Type B pancreatic cell (in vitro differentiated cells): ENCODE data around the gene UBAC2. TPM values are rescaled to one million over a fixed set of nuclear protein-coding genes. Genes with fewer than 3 reads are reported as not detected.
"Not testable (repeated sequence)": the region's sequence is repeated elsewhere in the genome, so short reads cannot be mapped to it uniquely, and the experiment has no call there.

ENCODE experiments used
- DNase-seq: peaks from one replicate; pipeline ENCODE4 v3.0.0; 2021; ENCODE audit warnings: mixed read lengths; ENCODE audit not compliant: unreplicated experiment; ENCODE audit errors: extremely low spot score
- H3K27ac Mint-ChIP-seq: 2 replicates; pipeline ENCODE4 v1.8.0; 2021; ENCODE audit warnings: mild to moderate bottlenecking, mixed read lengths
- H3K27me3 Mint-ChIP-seq: 2 replicates; pipeline ENCODE4 v1.8.0; 2021; ENCODE audit warnings: mixed read lengths
- H3K36me3 Mint-ChIP-seq: 2 replicates; pipeline ENCODE4 v1.8.0; 2021; ENCODE audit warnings: mixed read lengths
- H3K4me1 Mint-ChIP-seq: one replicate; pipeline ENCODE4 v1.8.0; 2021; ENCODE audit warnings: mixed read lengths; ENCODE audit not compliant: unreplicated experiment
- H3K4me3 Mint-ChIP-seq: 2 replicates; pipeline ENCODE4 v1.8.0; 2021; ENCODE audit warnings: mild to moderate bottlenecking, mixed read lengths
- H3K9me3 Mint-ChIP-seq: 2 replicates; pipeline ENCODE4 v1.8.0; 2021; ENCODE audit warnings: mixed read lengths
- CTCF ChIP-seq: fragments of 200-600 bp; sonication (generic); conservative IDR thresholded peaks from 2 replicates; pipeline ENCODE4 v1.5.0; 2021; ENCODE audit warnings: antibody characterized with exemption, mild to moderate bottlenecking
- total RNA-seq: library from RNA; stranded (reverse); gene quantifications from 2 replicates; pipeline ENCODE4 v1.2.1, GENCODE V29; 2021; ENCODE audit warnings: low replicate concordance

Gene UBAC2
- total RNA-seq, 1 donor from 2014 or later: 66.0 TPM

- peaks cover 41% of the 10 kb centered on the region for H3K4me1 Mint-ChIP-seq
- H3K4me3 Mint-ChIP-seq: no peak overlapping the region
- TF ChIP-seq CTCF: no peak
- H3K27ac Mint-ChIP-seq: no peak overlapping the region
- H3K36me3 Mint-ChIP-seq: peaks cover 44% of the 10 kb centered on the region
- peaks cover 18% of the 10 kb centered on the region for H3K9me3 Mint-ChIP-seq
- no peaks in the 10 kb centered on the region for H3K27me3 Mint-ChIP-seq
- no peak for DNase-seq
Measured at GRCh38 chr13:99227331-99227900, 26.8 kb downstream of the UBAC2 start.

- no peak for TF ChIP-seq CTCF
- H3K36me3 Mint-ChIP-seq: peaks cover 39% of the 10 kb centered on the region
- H3K4me1 Mint-ChIP-seq: peaks cover 41% of the 10 kb centered on the region
- H3K4me3 Mint-ChIP-seq: no peak overlapping the region
- no peak for DNase-seq
- peaks cover 12% of the 10 kb centered on the region for H3K9me3 Mint-ChIP-seq
- H3K27ac Mint-ChIP-seq: no peak overlapping the region
- no peaks in the 10 kb centered on the region for H3K27me3 Mint-ChIP-seq
Measured at GRCh38 chr13:99227909-99228688, 27.4 kb downstream of the UBAC2 start.

- no peaks in the 10 kb centered on the region for H3K27me3 Mint-ChIP-seq
- TF ChIP-seq CTCF: no peak
- peaks cover 36% of the 10 kb centered on the region for H3K4me1 Mint-ChIP-seq
- H3K4me3 Mint-ChIP-seq: peak overlapping the region; percentile 1
- no peak for DNase-seq
- peaks cover 4% of the 10 kb centered on the region for H3K9me3 Mint-ChIP-seq
- H3K27ac Mint-ChIP-seq: peak overlapping the region; percentile 4
- H3K36me3 Mint-ChIP-seq: peaks cover 35% of the 10 kb centered on the region
Measured at GRCh38 chr13:99228737-99229691, 28.4 kb downstream of the UBAC2 start.

- H3K9me3 Mint-ChIP-seq, DNase-seq, H3K27ac Mint-ChIP-seq, H3K27me3 Mint-ChIP-seq, H3K4me3 Mint-ChIP-seq: not testable (repeated sequence)
- Mint-ChIP-seq H3K4me1 (peaks cover 31% of the 10 kb centered on the region), H3K36me3 (peaks cover 26% of the 10 kb centered on the region)
Measured at GRCh38 chr13:99230588-99230987, 29.9 kb downstream of the UBAC2 start.

GRCh38 chr13:99230991-99231390, 30.3 kb downstream of the UBAC2 start:
- DNase-seq: no peak
- Mint-ChIP-seq H3K4me1 (peaks cover 27% of the 10 kb centered on the region), H3K27ac (no peak overlapping the region), H3K9me3 (peaks cover 4% of the 10 kb centered on the region), H3K4me3 (no peak overlapping the region), H3K36me3 (peaks cover 24% of the 10 kb centered on the region), H3K27me3 (no peaks in the 10 kb centered on the region)
- TF ChIP-seq CTCF: no peak
